ENCODE data around the gene DENND1A.

Gene DENND1A

GRCh38 chr9:123812984-123813383, 116.9 kb downstream of the DENND1A start:
- no peak for DNase-seq

DNA sequence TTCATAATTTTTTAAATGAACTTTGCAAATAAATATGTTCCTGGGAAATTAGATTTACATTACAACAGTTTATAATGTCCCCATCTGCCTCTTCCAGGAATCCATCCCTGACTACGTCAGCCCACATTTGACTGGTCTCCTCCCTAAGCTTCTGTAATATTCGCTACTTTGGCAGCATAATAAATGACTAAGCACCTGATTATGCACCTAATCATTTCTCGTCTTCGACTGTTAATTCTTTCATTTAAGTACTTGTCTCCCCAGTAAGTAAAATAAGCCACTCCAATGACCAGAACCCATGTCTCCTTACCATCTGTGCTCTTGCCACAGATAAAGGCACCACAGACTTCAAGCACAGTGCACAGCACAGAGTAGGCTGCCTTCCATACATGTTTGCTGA, 122.7 kb downstream of the DENND1A start:
- no peak for DNase-seq

DNA sequence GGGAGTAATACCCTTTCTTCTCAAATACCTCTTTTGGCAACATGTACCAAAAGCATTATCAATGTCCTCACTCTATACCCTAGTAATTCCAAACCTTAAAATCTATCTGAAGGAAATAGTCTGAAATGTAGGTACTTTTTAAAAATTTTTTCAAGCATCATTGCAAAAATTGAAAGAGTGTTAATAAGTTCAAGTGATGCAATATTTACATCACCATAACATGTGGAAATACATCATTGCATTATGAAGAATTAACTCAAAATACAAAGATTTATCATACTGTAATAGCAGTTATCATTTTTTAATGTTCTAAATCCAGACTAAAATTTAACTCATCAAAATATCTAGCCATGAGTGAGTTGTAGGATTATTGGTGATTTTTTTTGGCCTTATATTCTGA, 123.1 kb downstream of the DENND1A start:
- no peak for DNase-seq

DNA sequence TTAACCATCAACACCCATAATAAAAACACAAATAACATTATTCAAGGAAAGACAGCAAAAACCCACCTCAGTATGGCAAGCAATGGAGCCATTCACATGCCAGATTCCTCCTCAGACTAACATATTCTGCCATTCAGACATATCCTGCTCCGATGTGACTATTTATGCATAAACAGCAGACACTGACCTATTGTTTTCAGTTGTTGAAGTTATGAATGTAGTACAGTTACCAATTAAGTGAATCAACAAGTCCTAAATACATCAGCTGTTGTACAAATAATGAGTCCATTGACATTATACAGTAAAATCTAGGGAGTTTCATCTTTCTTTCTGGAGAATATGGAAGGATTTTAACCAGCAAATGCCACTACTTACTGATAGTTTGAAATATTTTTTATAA, 131.7 kb downstream of the DENND1A start:
- no peak for DNase-seq

- DNase-seq, result no peak
Measured at GRCh38 chr9:123796618-123797484, 133.1 kb downstream of the DENND1A start.

DNA sequence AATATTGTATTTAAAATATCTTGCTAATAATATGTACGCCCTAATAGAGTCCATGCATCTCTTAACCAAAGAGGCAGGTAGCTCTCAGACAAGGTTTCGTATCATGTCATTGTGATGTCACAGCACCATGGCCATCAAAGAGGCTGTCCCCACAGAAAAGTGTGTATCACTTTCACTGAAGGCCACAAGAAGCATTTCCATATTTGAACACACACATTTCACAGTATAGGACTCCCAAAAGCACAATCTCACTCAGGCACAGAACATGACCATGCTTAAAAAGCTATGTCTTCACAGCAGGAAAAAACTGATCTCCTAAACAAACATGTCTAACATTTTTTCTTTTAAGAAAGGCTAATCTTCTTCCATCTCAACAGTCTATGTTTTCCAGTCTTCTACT, 133.8 kb downstream of the DENND1A start:
- DNase-seq, result no peak

DNA sequence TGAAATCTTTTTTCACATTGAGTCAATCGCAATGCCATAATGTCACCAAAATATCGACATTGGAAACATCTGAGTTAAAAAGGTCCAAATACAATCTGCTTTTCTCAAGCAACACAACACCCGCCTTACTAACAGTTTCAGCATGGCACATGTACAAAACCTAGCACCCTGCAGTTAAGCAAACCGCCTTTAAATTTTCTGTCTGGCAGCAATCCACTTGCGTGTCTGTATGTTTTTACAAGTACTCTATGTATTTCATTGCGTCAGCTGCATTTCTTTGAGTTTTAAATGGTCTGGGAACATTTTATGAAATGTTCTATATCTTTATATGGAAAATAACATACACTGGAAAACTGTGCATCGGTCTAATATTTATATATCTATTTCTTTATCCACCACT, 134.6 kb downstream of the DENND1A start:
- DNase-seq, result no peak

- no peak for DNase-seq
Measured at GRCh38 chr9:123792501-123792900, 137.4 kb downstream of the DENND1A start.

DNA sequence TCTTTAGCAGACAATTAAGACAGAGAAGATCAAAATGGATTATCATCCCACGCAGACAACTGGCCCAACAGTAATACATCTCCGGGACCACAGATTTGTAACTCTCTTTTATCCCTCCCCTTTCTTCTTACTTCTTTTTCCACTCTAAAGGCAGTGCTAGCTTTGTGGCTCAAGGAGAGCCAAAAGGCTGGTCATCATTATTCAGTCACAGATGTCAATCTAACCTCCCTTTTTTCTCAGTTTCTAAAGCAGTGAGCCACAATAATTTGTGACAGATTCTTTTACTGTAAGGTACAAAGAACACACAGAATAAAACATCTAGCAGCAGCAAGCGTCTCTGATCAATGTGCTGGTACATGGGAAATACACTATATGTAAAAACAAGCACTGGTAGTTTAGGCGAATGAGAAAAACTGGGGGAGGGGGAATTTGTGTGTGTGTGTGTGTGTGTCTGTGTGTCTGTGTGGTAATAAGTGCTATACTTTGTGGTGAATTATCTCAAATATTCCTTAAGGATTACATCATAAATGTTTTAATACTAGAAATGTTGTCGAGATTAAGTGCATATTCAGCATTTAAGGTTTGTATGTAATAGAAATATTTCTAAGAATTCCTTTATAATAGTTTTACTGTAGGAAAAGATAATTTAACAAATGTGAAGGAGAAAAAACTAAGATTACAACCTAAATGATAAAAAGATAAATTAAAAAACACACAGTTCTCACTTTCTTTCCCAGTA, 140.2 kb downstream of the DENND1A start:
- DNase-seq, result no peak

DNA sequence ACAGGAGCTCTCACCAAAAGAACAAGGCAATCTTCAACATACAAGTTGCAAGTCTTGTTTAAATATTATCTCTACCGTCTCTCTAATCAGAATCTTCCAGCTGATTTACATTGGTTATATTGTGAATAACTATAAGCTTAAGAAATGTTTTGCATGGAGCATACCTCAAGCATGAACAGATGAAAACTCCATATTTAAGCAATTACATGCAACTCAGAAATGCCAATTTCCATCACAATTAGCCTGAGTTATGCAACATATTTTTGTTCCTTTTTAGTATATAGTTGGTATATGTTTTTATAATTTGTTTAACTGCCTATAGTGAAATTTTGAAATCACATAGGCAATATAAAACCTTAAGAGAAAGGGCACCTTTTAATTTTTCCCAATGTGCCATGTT, 142.5 kb downstream of the DENND1A start:
- no peak for DNase-seq

DNA sequence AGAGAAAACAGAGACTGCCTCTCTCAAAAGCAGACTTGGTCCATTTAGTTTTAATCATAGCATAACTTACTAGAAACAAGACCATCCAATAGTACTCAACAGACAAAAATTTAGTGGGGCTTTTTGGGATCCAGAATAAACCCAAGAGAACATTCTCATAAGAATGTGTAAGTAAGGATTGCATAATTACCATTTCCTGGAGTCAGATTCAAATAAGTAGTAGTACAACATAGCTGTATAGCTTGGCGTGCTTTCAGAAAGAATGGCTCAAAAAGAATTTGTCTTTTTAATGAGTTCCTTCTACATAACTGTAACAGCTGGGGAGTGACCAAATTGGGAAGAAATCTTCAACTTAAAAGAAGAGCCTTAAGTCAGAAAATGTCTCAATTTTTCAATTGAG, 145.4 kb downstream of the DENND1A start:
- no peak for DNase-seq

DNA sequence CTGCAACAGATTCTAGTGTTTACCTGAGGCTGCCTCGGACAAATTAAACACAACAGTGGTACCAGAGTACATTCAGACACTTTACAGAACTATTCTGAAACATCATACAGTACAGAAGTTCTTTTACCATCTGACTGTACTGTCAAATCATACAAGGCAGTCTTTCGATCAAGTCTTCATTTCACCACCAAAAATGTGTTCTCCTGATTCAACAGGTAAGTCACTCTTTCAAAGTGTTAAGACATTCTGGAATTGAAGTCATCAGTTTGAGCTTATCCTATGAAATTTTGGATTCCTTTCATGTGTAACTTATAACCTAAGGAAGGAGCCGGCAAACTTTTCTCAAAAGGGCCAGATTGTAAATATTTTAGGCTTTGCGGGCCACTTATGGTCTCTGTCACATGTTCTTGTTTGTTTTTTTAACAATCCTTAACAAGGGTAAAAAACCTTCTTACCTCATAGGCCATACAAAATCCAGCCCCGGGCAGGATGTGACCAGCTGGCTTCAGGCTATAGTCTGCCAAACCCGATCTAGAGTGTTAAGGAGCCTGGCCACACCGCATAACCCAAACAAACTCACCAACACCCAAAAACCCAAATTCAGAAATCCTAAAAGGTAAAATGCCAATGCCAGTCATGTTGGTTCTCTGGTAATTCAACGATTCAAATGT, 151.6 kb downstream of the DENND1A start:
- DNase-seq, result no peak

- no peak for DNase-seq
Measured at GRCh38 chr9:123776708-123777537, 153.0 kb downstream of the DENND1A start.

GRCh38 chr9:123775289-123776284, 154.3 kb downstream of the DENND1A start:
- no peak for DNase-seq

DNA sequence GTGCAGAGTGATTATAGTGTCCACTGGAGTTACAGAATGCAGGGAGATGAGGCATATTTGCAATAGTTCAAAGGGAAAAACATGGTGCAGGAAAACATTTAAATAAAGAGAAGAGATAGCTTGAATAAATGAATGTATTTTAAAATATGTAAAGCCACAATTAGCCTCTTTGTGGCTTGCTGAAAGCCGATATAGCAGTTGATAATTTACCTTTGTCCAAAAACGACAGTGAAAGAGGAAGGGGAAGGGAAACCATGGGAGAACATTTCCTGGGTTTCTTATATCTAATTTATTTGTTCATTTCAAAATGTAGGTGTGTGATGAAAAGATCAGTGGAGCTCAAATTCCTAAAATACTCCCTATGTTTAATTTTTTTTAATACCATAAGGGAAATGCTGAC, 156.1 kb downstream of the DENND1A start:
- no peak for DNase-seq

DNA sequence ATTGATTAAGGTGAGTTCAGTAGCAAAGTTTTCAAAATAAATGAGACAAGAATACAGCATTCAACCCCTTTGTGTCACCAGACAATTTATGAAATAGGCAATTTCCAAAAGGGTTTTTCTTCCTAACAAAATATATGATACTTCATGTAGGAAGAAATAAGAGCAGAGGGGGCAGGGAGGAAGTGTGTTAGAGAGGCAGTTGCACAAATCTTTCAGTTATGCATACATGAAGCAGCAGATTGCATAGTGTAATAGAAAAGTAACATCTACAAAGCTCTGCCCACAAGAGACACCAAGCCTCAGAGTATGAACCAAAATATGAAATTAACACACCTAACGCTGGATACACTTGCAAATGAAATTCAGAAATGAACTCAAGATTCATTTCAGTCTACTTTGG, 157.0 kb downstream of the DENND1A start:
- no peak for DNase-seq

DNA sequence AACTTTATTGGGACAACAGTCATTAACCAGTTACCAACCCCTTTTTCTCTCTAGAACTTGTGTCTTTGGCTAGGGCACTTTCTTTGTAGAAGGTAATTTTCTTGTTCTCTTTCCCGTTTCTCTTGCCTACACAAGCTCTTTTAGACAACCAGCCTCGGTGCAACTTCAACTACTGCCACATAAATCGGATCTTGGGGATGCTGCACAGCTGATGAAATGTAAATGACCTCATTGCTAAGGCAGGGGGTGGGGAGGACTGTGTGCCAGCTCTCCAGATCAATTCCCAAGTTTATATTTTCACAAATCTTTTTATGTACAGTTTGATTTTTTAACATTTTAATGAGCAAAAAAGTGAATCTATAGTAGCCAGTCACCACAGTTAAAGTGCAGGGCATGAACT, 157.6 kb downstream of the DENND1A start:
- no peak for DNase-seq

GRCh38 chr9:123771690-123772089, 158.2 kb downstream of the DENND1A start:
- DNase-seq, result no peak

DNA sequence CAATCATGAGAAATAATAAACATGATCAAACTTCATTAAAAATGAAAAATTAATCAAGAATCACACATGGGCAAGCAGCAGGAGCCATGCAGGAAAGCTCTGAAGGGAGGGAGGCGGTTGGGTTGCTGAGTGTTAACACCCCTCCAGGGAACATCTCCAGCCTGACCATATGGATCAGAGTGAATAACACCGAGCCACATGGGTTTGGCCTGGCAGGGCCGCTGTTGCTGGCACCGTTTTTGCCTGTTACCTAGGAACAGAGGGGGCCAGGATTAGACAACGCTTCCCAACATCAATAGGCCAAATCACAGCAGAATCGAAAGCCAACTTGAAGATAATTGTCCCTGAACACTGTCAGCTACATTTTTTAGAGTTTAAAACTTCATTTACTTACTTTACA, 160.2 kb downstream of the DENND1A start:
- DNase-seq, result no peak

DNA sequence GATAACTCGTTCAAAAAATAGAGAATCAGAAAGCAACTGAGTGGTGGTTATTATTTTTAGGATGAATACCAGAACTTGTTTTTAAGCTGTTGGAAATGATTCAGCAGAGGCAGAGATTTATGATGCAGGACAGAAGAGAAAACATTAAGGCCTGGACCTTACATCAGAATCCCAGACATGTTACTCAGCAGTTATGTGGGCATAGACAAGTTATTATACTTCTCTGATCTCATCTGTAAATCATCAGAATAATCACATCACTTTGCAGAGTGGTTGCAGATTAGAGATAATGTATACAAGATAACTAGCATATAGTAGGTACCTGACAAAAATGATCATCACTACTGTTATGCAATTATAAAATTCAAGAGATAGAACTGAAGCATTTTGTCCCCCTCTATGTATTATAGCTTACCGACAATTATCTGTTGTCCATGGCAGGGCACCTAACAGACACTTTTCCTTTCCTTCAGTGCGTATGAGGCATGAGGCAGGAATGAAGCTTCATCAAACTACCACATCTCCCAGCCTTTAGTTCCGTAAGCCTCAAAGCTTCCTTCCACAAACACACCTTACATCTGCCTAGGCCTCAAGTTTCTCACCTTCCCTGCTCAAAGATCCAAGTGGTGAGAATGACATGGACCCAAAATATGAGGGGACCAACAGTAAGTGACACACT, 165.9 kb downstream of the DENND1A start:
- DNase-seq, result no peak

Measured in stimulated activated naive CD4-positive, alpha-beta T cell treated with Interleukin-2 at 50 U/mL for 16 hours (primary cell).